Parathyroid adenoma (tissue), 2 donors: ENCODE measurements around the gene RETREG3.

Experiments used
- H2AFZ ChIP-seq: fragments of 300-600 bp; sonication (generic); one replicate; pipeline ENCODE4 v1.7.0; 2017; ENCODE audit warnings: antibody characterized with exemption, mild to moderate bottlenecking
- H3K27ac ChIP-seq: fragments of 300-600 bp; sonication (generic); one replicate; pipeline ENCODE4 v1.7.0; 2017
- H3K27me3 ChIP-seq: fragments of 300-600 bp; sonication (generic); one replicate; pipeline ENCODE4 v1.7.0; 2017; ENCODE audit warnings: low read length; ENCODE audit not compliant: control insufficient read depth, insufficient read depth
- H3K36me3 ChIP-seq: fragments of 300-600 bp; sonication (generic); one replicate; pipeline ENCODE4 v1.7.0; 2017; ENCODE audit warnings: low read length; ENCODE audit not compliant: control insufficient read depth, insufficient read depth
- H3K4me1 ChIP-seq: fragments of 300-600 bp; sonication (generic); one replicate; pipeline ENCODE4 v1.7.0; 2017; ENCODE audit warnings: control low read depth
- H3K4me2 ChIP-seq: fragments of 300-600 bp; sonication (generic); one replicate; pipeline ENCODE4 v1.7.0; 2017; ENCODE audit warnings: low read length
- H3K4me3 ChIP-seq: fragments of 300-600 bp; sonication (generic); one replicate; pipeline ENCODE4 v1.7.0; 2017; ENCODE audit warnings: low read depth, low read length
- H3K79me2 ChIP-seq: fragments of 300-600 bp; sonication (generic); one replicate; pipeline ENCODE4 v1.7.0; 2017; ENCODE audit warnings: control low read depth
- H3K9ac ChIP-seq: fragments of 300-600 bp; sonication (generic); one replicate; pipeline ENCODE4 v1.7.0; 2017; ENCODE audit warnings: mild to moderate bottlenecking
- H3K9me3 ChIP-seq: fragments of 300-600 bp; sonication (generic); one replicate; pipeline ENCODE4 v1.7.0; 2017; ENCODE audit warnings: low read length; ENCODE audit not compliant: control insufficient read depth
- CTCF ChIP-seq: fragments of 300-600 bp; sonication (generic); IDR thresholded peaks from one replicate; pipeline ENCODE4 v1.7.0; 2017; ENCODE audit warnings: antibody characterized with exemption, mild to moderate bottlenecking
- donor health status: primary hyperparathyroidism.

RETREG3 gene

GRCh38 chr17:42573095-42573494 is 36.1 kb downstream of the RETREG3 start:
- no peak overlapping the region for H3K4me2 ChIP-seq

GRCh38 chr17:42571435-42572225 is 37.5 kb downstream of the RETREG3 start:
- no peaks in the 10 kb centered on the region for H3K79me2 ChIP-seq
- H3K36me3 ChIP-seq = no peaks in the 10 kb centered on the region
- H3K9ac ChIP-seq = no peak overlapping the region
- no peak overlapping the region for H3K27ac ChIP-seq
- no peak overlapping the region for H3K4me2 ChIP-seq
- TF ChIP-seq CTCF = no peak
- H3K9me3 ChIP-seq = no peaks in the 10 kb centered on the region
- peaks cover 5% of the 10 kb centered on the region for H3K4me1 ChIP-seq
- H3K27me3 ChIP-seq = no peaks in the 10 kb centered on the region
- no peak overlapping the region for H3K4me3 ChIP-seq
- no peak overlapping the region for H2AFZ ChIP-seq

More at GRCh38 chr17:42573095-42573494, 36.1 kb downstream of the RETREG3 start:
- no peaks in the 10 kb centered on the region for H3K9me3 ChIP-seq
- H3K9ac ChIP-seq = no peak overlapping the region
- no peak overlapping the region for H2AFZ ChIP-seq
- no peak for TF ChIP-seq CTCF
- no peaks in the 10 kb centered on the region for H3K36me3 ChIP-seq
- peaks cover 3% of the 10 kb centered on the region for H3K4me1 ChIP-seq
- H3K27me3 ChIP-seq = no peaks in the 10 kb centered on the region
- H3K4me3 ChIP-seq = no peak overlapping the region
- no peak overlapping the region for H3K27ac ChIP-seq
- H3K79me2 ChIP-seq = no peaks in the 10 kb centered on the region

- Histone ChIP-seq H3K36me3 (no peaks in the 10 kb centered on the region), H3K4me2 (no peak overlapping the region), H3K79me2 (peaks cover 13% of the 10 kb centered on the region), H3K9me3 (no peaks in the 10 kb centered on the region), H3K4me1 (peaks cover 16% of the 10 kb centered on the region), H3K27ac (no peak overlapping the region), H3K4me3 (no peak overlapping the region), H3K27me3 (no peaks in the 10 kb centered on the region), H3K9ac (no peak overlapping the region), H2AFZ (no peak overlapping the region)
- TF ChIP-seq CTCF = no peak
Measured at GRCh38 chr17:42568341-42569111, 40.6 kb downstream of the RETREG3 start.

GRCh38 chr17:42566883-42567573 is 42.1 kb downstream of the RETREG3 start, which contains the start of gene MLX:
Gene MLX, plus strand, starts transcription at chr17:42567100. Its CDS starts 25 bp downstream, at chr17:42567125.
- no peak for TF ChIP-seq CTCF
- H2AFZ ChIP-seq = peak within 1 kb of the TSS; percentile 96
- no peaks in the 10 kb centered on the region for H3K27me3 ChIP-seq
- H3K4me2 ChIP-seq = peak within 1 kb of the TSS; percentile 98
- H3K9me3 ChIP-seq = no peaks in the 10 kb centered on the region
- peak within 1 kb of the TSS; percentile 87 for H3K27ac ChIP-seq
- peaks cover 28% of the 10 kb centered on the region for H3K79me2 ChIP-seq
- H3K9ac ChIP-seq = peak within 1 kb of the TSS; percentile 72
- H3K4me1 ChIP-seq = peaks cover 24% of the 10 kb centered on the region
- H3K4me3 ChIP-seq = peak within 1 kb of the TSS; percentile 80
- H3K36me3 ChIP-seq = no peaks in the 10 kb centered on the region
